Iris pigment epithelial cell (primary cell): ENCODE measurements around the gene ZNF782.
"Not testable (repeated sequence)": the region's sequence is repeated elsewhere in the genome, so short reads cannot be mapped to it uniquely, and the experiment has no call there.

ENCODE experiments used
- DNase-seq: peaks from one replicate; pipeline ENCODE4 v3.0.0-alpha.2; 2011; ENCODE audit warnings: low read depth

ZNF782 gene

GRCh38 chr9:96853781-96854650, at the start of gene ZNF782:
TSS of gene ZNF782 (minus strand) at chr9:96854514. CDS start at chr9:96851961, 2,553 bp downstream.
- peak; percentile 94 for DNase-seq

DNA sequence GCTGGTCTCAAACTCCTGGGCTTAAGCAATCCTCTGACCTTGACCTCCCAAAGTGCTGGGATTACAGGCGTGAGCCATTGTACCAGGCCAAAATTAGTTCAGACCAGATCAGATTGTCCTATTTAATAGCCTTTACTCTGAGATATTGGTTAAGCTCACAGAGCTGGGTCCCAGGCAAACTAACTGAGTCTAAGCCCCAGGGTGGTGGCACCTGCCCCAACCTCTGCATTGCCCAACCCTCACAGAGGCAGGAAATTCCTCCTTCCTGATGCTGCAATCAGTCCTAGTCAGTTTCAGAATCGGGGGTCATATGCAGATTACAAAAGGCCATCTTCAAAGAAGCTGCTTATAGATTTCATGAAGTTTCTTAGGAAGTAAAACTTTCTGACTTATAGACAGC, 45.7 kb upstream of the ZNF782 start:
- DNase-seq = not testable (repeated sequence)

DNA sequence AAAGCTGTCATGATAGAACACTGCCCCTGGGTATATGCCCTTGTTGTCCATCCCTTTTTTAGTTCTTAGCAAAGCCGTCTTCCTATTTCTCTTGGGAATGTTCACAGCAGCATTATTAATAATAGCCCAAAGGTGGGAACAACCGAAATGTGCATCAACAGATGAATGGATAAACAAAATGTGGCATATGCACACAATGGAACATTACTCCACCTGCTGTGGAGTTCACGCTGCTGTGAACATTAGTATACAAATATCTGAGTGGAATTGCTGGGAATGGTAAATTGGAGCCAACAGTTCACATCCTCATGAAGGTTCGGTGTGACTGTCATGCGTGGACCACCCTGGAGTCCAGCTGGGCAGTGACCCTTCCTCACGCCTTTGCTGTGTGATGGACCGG, 37.8 kb upstream of the ZNF782 start:
- no peak for DNase-seq

DNA sequence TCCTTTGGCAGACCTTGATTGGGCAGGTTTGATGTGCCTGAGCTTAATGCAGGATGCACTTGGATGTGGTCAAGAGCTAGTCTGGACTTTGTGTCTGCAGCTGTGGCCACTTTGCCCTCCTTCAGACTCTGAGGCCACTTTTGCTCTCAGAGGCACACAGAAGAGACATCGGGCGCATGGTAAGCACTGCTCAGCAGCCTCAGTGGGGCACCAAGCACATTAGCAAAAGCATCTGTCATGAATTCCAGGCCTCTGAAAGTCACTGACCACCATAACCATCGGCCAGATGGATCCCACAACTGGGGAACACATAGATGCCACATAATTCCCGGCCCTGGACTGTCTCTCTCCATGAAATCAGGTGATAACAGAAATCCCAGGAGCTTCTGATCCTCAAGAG, 34.3 kb upstream of the ZNF782 start:
- DNase-seq = no peak

DNA sequence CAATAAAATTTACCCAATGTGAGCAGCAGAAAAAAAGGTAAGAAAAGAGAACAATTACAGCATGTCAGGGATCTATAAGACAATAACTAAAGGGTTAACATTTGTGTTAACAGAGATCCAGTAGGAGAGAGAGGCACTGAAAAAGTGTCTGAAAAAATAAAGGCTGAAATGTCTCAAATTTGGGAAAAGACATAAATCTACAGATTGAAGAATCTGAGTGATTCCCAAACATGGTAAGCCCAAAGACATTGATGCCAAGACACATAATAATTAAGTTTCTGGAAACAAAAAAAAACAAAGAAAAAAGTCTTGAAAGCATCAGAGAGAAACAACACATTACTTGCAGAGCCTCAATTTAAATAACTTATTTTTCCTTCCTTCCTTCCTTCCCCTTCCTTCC, 31.1 kb upstream of the ZNF782 start:
- no peak for DNase-seq

DNA sequence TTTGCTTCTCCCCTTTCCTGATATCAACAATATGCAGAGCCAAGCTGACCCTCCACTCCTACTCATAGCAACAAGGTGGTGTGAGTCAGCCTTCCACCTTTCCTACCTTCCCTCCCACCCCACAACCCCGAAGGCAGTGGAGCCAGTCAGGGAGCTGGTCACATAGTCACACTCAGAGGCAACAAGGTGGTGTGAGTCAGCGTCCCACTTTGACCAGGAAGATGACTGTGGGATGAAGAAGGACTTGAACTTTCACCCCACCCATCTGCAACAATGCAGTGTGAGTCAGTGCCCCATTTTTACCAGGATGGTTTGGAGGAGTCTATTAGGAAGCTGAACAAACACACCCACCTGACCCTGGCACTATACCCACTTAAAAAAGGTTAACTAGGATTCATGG, 30.1 kb upstream of the ZNF782 start:
- peak; percentile 81 for DNase-seq

DNA sequence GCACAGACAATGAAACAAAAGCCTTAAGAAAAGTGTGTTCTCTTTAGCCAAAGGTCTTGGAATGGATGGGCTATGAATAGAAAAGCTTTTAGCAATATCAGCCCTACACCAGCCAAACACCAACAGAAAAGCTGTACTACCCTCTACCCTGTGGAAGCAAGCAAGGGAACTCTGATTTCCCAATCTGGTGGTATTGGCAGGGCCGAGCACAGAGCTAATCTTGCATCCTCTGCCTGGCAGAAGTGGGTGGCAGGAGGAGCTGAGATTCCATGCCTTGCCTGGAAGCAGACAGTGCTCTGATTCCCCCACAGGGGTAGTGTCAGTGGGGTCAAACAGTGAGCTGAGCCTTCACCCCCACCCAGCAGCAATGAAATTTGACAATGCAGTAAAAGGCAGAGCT, 29.6 kb upstream of the ZNF782 start:
- no peak for DNase-seq

DNA sequence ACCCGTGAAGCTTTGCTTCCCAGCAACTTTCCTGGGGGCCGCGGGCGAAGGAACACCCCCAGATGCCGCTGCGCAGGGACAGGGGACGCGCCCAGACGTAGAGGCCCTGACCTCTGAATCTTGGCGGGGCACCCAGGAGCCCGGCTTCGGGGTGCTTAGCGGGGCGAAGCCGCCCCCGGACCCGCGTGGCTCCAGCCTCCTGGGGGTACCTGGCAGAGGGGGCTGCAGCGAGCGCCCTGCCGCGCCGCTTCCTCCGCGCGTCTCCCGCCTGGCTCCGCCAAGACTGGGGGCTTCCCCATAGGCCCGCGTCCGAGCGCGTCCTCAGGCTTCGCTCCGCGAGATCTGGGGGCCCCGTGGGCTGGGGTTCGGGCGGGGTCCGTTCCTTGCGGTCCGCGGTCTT, 23.0 kb upstream of the ZNF782 start:
- peak; percentile 10 for DNase-seq

DNA sequence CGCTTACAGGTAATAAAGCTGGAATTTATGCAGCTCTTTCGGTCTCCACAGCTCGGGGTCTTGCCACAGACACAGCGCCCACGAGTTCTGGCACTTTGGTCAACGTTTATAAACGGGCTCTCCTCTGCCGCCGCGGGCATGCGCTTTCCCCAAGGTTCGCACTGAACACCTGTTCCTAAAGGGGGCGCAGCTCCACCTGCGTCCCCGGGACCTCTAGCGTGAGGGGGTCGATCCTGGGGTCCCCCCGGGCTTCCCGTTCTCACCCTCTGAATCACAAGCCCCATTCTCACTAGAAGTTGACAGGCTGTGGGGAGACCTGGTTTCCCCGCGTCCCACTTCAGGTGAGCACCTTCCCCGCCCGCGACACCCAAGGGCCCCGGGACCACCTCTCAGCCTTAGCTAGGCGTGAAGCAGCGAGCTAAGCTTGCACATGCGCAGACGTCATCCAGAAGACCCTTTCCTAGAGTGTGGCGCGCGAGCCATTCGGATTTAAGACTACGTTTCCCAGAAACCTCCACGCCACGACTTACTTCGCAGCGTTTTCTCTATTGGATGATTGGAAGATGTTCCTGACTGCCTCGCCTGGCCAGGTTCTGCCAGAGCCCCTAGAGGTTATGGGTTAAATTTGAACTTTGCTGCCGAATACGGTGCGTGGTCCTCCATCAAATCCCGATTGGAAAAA, 21.3 kb upstream of the ZNF782 start:
- DNase-seq = peak; percentile 82

GRCh38 chr9:96874947-96875460, 20.7 kb upstream of the ZNF782 start:
- peak; percentile 81 for DNase-seq

DNA sequence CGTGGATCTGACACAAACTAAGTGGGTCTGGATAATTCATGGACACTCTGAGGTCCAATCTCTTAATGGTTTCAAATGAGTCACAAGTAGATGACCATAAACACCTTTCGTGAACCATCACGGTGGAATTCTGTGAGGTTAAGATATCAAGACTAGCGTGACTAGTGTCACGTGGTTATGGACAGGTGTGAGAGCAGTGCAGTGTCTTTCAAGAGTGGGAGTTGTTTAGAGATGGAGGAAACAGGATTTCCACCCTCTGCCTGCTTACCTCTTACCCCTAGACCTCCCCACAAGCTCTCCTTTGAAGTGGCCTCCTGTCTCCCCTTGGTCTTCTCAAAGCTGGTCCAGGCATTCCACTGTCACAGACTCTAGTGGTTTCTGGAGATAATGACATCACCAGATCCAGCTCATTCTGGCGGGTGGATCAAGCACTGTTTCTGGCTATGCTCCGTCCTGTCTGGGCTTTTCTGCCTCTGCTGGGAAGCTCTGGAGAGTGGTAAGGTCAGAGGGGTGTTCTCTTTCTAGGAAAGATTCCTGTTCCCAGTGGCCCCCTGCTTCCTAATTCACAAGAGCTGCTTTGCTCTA, 20.0 kb upstream of the ZNF782 start:
- peak; percentile 11 for DNase-seq

DNA sequence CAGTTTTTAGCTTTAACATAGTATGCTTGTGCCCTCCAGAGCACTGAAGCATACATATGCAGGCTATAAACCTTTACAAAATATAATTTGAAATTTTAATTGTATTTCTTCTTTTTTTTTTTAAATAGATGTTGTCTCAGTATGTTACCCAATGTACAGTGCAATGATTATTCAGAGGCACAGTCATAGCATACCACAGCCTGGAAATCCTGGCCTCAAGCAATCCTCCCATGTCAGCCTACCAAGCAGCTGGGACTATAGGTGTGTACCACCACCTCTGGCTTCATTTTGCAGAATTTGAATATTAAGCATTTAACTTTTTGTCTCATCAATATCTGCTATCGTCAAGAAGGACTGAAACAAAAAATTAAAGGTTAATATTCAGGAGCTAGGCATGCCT, 16.9 kb upstream of the ZNF782 start:
- peak; percentile 44 for DNase-seq

DNA sequence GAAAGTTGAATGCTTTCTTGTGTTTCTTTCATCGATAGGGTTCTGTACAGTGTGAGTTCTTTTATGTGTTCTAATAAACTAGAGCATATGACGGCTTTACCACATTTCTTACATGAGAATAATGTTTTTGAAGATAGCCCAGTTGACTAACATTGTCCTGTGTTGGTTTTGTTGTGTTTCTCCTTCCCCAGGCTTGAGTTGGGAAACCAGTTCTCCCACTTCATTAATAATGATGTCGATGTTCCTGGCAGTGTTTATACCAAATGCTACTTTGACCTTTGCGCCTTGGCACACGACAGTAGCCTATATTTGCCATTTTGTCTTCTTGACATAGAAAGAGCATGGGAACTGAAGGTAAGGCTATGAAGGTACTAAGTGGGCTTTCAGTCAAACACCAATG, 14.4 kb upstream of the ZNF782 start:
- no peak for DNase-seq

DNA sequence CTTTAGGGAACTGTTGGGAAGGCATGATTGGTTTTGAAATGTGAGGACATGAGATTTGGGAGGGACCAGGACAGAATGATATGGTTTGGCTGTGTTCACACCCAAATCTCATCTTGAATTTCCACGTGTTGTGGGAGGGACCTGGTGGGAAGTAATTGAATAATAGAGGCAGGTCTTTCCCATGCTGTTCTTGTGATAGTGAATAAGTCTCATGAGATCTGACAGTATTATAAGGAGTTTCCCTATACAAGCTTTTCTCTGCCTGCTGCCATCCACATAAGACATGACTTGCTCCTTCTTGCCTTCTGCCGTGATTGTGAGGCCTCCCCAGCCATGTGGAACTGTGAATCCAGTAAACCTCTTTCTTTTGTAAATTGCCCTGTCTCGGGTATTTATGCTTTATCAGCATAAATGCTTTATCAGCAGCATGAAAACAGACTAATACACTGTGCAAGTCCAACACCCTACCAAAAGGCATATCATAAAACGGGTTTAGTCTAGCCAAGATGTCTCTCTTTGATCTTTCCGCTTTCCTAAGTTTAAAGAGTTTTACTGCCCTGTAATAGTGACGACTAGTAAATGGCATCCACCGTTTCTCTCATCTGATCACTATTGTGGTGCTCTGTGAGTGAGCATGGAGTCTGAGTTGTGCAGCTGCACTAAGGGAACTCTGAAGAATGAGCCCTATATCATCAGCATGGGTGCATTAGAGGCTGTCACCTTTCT, 12.9 kb upstream of the ZNF782 start:
- DNase-seq = no peak

DNA sequence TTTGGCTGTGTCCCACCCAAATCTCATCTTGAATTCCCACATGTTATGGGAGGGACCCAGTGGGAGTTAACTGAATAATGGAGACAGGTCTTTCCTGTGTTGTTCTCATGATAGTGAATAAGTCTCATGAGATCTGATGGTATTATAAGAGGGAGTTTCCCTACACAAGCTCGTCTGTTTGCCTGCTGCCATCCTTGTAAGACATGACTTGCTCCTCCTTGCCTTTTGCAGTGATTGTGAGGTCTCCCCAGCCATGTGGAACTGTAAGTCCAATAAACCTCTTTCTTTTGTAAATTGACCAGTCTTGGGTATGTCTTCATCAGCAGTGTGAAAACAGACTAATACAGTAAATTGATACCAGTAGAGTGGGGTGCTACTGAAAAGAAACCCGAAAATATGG, 10.9 kb upstream of the ZNF782 start:
- DNase-seq = not testable (repeated sequence)

- DNase-seq = peak; percentile 87
Observed at GRCh38 chr9:96859461-96860198, 5.3 kb upstream of the ZNF782 start.

DNA sequence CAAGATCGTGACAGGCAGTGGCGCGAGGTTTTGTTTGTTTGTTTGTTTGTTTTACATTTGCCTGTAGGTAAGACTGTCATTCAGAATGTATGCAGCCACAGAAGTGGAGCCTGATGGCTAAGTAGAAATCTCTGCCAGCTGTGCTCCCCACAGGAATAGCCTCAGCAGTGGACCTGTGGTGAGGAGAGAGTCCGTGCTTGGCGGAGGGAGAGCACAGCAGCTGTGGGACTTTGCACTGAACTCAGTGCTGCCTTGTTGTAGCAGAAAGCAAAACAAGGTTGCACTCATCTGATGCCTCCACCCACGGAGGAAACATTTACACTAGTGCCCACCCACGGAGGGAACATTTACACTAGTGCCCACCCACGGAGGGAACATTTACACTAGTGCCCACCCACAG, 4.4 kb upstream of the ZNF782 start:
- DNase-seq = peak; percentile 12

GRCh38 chr9:96858018-96858573, 3.8 kb upstream of the ZNF782 start:
- DNase-seq = peak; percentile 87

DNA sequence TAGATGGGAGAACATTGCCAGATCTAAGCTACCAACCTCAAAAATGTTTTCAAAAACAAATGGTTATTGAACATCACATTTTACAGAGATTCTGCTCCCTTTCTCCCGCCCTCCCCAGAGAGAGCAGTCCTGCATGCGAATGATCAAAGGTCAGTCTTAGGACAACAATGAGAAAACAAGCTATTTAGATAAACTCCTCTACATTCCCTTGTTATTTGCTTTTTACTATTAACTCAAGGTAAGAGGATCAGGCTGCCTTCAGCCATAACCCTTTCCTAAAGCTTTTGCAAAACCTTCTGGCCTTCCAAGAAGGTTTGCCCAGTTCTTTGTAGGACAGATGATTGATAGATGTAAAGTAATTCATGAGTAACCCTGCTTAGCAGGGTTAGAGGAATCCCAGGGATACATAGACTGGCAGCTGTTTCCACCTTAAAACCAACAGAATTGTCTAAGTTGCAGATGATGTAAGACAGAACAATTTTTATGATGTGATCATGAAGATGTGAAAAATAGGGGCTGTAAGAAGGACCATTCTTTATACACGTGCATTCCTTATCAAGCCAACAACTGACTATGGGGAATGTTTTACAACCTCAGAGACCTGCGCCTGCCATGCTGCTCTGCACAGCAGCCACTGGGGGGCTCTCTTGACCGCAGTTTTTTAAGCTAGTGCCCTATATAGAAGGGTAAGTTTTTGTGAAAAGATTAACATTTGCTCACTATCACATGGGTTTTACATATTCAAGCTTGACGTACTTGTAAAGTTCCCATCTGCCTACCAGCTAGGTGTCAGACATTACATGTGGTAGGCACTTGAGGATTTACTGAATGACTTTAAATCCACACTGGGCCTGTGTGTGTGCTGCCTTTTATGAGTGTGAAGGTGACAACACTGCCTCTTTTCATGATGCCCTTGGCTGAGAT, 2.3 kb upstream of the ZNF782 start:
- DNase-seq = peak; percentile 77
